GM12801 (cell line): Measurements from ENCODE around the gene CLCA2.

Experiments
- TF ChIP-seq, protein P1 (sequence below): IDR thresholded peaks from one replicate; pipeline ENCODE4 v1.5.1; 2011; ENCODE audit warnings: control low read depth; ENCODE audit not compliant: insufficient read length; ENCODE audit errors: extremely low read depth

Gene CLCA2

DNA sequence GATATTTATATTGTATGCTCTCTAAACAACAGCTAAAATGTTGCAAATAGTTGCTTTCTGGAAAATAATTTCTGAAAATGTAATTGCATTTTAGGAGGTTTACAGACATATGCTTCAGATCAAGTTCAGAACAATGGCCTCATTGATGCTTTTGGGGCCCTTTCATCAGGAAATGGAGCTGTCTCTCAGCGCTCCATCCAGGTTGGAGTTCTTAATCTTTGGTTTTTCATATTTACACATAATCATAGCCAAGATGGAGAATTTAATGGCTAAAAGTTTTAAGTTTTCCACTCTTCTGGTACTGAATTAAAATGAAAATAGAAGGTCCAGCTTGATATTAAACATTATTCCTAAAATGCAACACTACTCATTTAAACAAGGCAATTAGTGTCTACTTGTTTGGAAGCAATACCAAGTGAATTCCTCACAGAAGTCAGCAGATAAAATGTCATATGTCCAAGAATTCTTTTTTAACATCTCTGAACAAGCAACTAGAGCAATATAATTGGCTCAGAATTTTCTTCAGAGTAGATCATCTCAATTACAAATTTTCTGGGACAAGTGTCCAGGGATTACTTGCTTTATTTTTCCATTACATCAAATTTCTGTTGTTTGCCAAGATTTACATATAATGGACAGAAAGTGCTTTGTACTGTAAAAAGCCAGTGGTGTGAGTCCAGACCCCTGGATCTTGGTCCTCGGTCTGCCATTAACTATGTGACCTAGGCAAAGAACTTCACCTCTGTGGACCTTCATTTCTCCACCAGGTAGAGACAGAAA, 67.4 kb downstream of the CLCA2 start:
- TF ChIP-seq, protein P1, sequence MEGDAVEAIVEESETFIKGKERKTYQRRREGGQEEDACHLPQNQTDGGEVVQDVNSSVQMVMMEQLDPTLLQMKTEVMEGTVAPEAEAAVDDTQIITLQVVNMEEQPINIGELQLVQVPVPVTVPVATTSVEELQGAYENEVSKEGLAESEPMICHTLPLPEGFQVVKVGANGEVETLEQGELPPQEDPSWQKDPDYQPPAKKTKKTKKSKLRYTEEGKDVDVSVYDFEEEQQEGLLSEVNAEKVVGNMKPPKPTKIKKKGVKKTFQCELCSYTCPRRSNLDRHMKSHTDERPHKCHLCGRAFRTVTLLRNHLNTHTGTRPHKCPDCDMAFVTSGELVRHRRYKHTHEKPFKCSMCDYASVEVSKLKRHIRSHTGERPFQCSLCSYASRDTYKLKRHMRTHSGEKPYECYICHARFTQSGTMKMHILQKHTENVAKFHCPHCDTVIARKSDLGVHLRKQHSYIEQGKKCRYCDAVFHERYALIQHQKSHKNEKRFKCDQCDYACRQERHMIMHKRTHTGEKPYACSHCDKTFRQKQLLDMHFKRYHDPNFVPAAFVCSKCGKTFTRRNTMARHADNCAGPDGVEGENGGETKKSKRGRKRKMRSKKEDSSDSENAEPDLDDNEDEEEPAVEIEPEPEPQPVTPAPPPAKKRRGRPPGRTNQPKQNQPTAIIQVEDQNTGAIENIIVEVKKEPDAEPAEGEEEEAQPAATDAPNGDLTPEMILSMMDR: no peak

- TF ChIP-seq, protein P1: no peak
Measured at GRCh38 chr1:86498281-86498680, 74.3 kb downstream of the CLCA2 start.

GRCh38 chr1:86499987-86500593, 76.1 kb downstream of the CLCA2 start:
- TF ChIP-seq, protein P1: peak; percentile 89

DNA sequence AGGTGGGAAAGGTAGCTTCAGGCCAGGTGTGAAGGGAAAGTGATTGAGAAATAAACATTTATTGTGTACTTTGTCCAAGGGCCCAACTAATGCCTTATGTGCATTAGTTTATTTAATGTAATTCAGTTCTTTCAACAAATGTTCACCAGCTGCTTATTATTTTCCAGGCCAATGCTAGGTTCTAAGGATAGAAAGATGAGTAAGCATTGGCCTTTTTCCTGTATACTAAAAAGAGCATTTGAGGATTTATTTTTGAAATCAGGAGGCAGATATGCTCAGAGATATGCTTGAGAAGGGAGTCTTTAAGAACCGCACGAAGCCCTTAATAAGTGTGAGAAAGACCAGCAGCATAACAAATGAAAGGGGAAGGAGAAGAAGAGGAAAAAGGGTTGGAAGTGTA, 76.7 kb downstream of the CLCA2 start:
- TF ChIP-seq, protein P1: no peak

- TF ChIP-seq, protein P1: no peak
Measured at GRCh38 chr1:86502721-86503405, 78.9 kb downstream of the CLCA2 start.

DNA sequence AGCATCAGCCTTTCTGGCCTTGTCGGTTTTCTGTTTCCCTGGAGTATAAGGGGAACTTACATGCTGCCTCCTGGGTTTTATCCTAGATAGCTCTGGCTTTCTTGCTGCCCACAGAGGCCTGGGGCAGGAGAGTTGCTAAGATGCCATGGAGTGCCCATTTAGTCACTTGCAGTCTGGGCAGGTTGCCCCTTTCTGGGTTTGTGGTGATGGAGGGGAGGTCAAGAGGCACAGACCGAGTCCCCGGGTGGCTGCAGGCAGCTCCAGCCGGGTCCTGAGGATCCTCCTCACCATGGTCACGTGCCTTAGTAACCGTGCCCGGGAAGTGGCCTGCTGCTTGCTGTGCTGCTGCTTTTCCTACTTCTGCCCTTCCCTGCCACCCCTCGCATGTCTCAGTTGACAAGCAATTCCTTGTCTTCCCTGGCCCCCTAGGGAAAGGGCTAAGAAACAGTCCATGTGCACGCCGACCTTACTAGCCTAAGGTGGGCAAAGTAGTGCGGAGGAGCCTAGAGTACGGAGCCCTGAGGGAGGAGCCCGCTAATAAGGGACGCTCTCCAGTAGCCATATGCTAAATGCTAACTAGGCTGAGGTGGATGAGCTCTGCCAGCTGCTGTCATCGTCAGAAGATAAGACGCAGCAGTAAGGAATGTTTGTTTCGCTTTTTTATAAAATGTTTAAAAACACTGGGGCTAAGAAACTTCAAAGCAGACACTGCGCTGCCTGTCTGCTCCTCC, 79.6 kb downstream of the CLCA2 start:
- TF ChIP-seq, protein P1: no peak

DNA sequence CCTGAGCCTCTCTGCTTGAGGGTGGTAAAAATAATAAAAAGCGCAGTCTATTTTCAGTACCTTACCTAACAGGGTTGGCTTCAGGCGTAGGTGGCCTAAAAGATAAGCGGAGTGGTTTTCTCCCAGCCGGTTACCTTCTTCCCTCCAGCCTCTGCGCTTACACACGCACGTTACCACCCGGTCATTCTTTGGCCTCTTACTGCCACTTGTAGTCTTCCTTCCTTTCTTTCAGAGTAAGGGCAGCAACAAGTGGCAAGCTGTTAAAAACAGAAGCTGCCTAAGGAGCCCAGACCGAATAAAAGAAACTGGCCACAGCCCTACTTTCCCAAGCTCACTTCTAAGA, 80.1 kb downstream of the CLCA2 start:
- TF ChIP-seq, protein P1: no peak
